Aorta (tissue), 5 donors: ENCODE results near the gene ARHGEF40. TPM values are rescaled to one million over a fixed set of nuclear protein-coding genes. Genes with fewer than 3 reads are reported as not detected.

Source experiments
- ATAC-seq: fragments of 200-7000 bp; cut with Tn5 transposase; one replicate; pipeline ENCODE4 v1.9.1; 2022; ENCODE audit warnings: moderate library complexity; ENCODE audit not compliant: low FRiP score
- DNase-seq, 2 donors: peaks; one replicate each; pipeline ENCODE4 v3.0.0-alpha.2; 2020
- H3K27ac ChIP-seq, 2 donors: one replicate each; pipeline ENCODE4 v1.5.1; 2013; ENCODE audit warnings: low read length in 2 of 2, mild to moderate bottlenecking in 2 of 2, moderate library complexity in 2 of 2, control low read depth in 1 of 2, inconsistent platforms in 1 of 2, low read depth in 1 of 2
- H3K27me3 ChIP-seq, 2 donors: one replicate each; pipeline ENCODE4 v1.6.1; 2013; ENCODE audit warnings: control low read depth in 1 of 2, low read length in 1 of 2, mild to moderate bottlenecking in 1 of 2, moderate library complexity in 1 of 2; ENCODE audit not compliant: insufficient read depth in 2 of 2, control insufficient read depth in 1 of 2
- H3K36me3 ChIP-seq, 2 donors: one replicate each; pipeline ENCODE4 v1.6.1; 2013; ENCODE audit warnings: control low read depth in 1 of 2, low read length in 1 of 2, mild to moderate bottlenecking in 1 of 2; ENCODE audit not compliant: insufficient read depth in 2 of 2, control insufficient read depth in 1 of 2
- H3K4me1 ChIP-seq, 2 donors: one replicate each; pipeline ENCODE4 v1.6.1; 2013; ENCODE audit warnings: low read length in 2 of 2, control low read depth in 1 of 2, mild to moderate bottlenecking in 1 of 2, moderate library complexity in 1 of 2; ENCODE audit not compliant: insufficient read depth in 2 of 2, control insufficient read depth in 1 of 2
- H3K4me3 ChIP-seq, 2 donors: one replicate each; pipeline ENCODE4 v1.5.1; 2013; ENCODE audit warnings: low read length in 2 of 2, control low read depth in 1 of 2, mild to moderate bottlenecking in 1 of 2
- H3K9me3 ChIP-seq: one replicate; pipeline ENCODE4 v1.6.1; 2013; ENCODE audit warnings: mild to moderate bottlenecking, low read length; ENCODE audit not compliant: control insufficient read depth
- WGBS, 2 donors: extraction: QIAGEN DNeasy Blood & Tissue Kit; methylation state at CpG; one replicate each; pipeline ENCODE4 v1.1.7; 2013; 5-methylcytosine and 5-hydroxymethylcytosine counted together
- intact Hi-C, 2 donors: fragments of 100-400 bp; cut with DNase I; formaldehyde crosslinking; loops; one replicate each; pipeline versions ENCODE4 v1.14.2 to v1.15.0; 2022
- polyA plus RNA-seq, 2 donors: library from polyadenylated mRNA; stranded (reverse); fragments of 200-250 nt; gene quantifications; one replicate each; pipeline ENCODE4 v1.2.3, GENCODE V29; 2013
- total RNA-seq, 2 donors: library from RNA; stranded (reverse); fragmentation: NEBNext Ultra II Directional; extraction: Animal tissue kit (Norgen Biotek cat#: 25700); gene quantifications; one replicate each; pipeline ENCODE4 v1.2.1, GENCODE V29; 2021
- donor health status: healthy with polysubstance abuse.
- donor health status: Bipolar disorder and iron deficiency.
- donor health status: DM: no; HTN: no; CAD: no.
- donor health status: DM: no; HTN: no; CAD: no.
- donor health status: DM: yes; HTN: yes; CAD: no.

ARHGEF40 gene
- total and polyA plus RNA-seq, 4 donors, result 5.4 to 68.3 (median 32.4) TPM

- Histone ChIP-seq H3K4me3 (no peak overlapping the region), H3K27me3 (no peaks in the 10 kb centered on the region), H3K9me3 (no peaks in the 10 kb centered on the region), H3K36me3 (peaks cover 0 to 2% of the 10 kb centered on the region in 2 donors), H3K4me1 (no peaks in the 10 kb centered on the region), H3K27ac (no peak overlapping the region)
- WGBS, 2 donors, result 74 to 81% methylated on average over 9 of the region's 9 CpGs
- intact Hi-C loops, result loop anchor here in 1 of 2 donors (10.0 kb wide), 1 partner anchor 312 kb away; the partner anchor contains the start of gene SUPT16H
- DNase-seq (no peak), ATAC-seq (no peak)
Observed at GRCh38 chr14:21072781-21073339, 2.8 kb downstream of the ARHGEF40 start.

GRCh38 chr14:21073921-21074320 is 3.8 kb downstream of the ARHGEF40 start:
- DNase-seq (no peak), ATAC-seq (no peak)
- Histone ChIP-seq H3K27me3 (no peaks in the 10 kb centered on the region), H3K27ac (no peak overlapping the region), H3K4me1 (no peaks in the 10 kb centered on the region), H3K4me3 (no peak overlapping the region), H3K9me3 (no peaks in the 10 kb centered on the region), H3K36me3 (peaks cover 0 to 2% of the 10 kb centered on the region in 2 donors)
- intact Hi-C loops, result loop anchor here in 1 of 2 donors (10.0 kb wide), 1 partner anchor 311 kb away; the partner anchor contains the start of gene SUPT16H
- 89 to 92% methylated on average over 9 of the region's 9 CpGs for WGBS, 2 donors

- WGBS, 2 donors, result 86 to 87% methylated on average over 26 of the region's 26 CpGs
- peaks cover 0 to 2% of the 10 kb centered on the region in 2 donors for H3K36me3 ChIP-seq
- H3K27me3 ChIP-seq, result no peaks in the 10 kb centered on the region
- no peak overlapping the region for H3K27ac ChIP-seq
- H3K9me3 ChIP-seq, result no peaks in the 10 kb centered on the region
- DNase-seq, result no peak
- intact Hi-C loops, result loop anchor here in 1 of 2 donors (10.0 kb wide), 1 partner anchor 310 kb away; the partner anchor contains the start of gene SUPT16H
- H3K4me3 ChIP-seq, result no peak overlapping the region
- no peak for ATAC-seq
- no peaks in the 10 kb centered on the region for H3K4me1 ChIP-seq
Observed at GRCh38 chr14:21074398-21075272, 4.5 kb downstream of the ARHGEF40 start.

- ATAC-seq (no peak), DNase-seq (no peak)
- Histone ChIP-seq H3K4me3 (no peak overlapping the region), H3K27me3 (no peaks in the 10 kb centered on the region), H3K4me1 (no peaks in the 10 kb centered on the region), H3K36me3 (peaks cover 0 to 2% of the 10 kb centered on the region in 2 donors), H3K27ac (no peak overlapping the region), H3K9me3 (no peaks in the 10 kb centered on the region)
- WGBS, 2 donors, result 82 to 84% methylated on average over 9 of the region's 9 CpGs
- intact Hi-C loops, result loop anchor here in 1 of 2 donors (10.0 kb wide), 1 partner anchor 309 kb away; the partner anchor contains the start of gene SUPT16H
Observed at GRCh38 chr14:21075719-21076437, 5.8 kb downstream of the ARHGEF40 start.

- DNase-seq (no peak), ATAC-seq (no peak)
- peaks cover 0 to 4% of the 10 kb centered on the region in 2 donors for H3K36me3 ChIP-seq
- H3K4me3 ChIP-seq, result no peak overlapping the region
- H3K27me3 ChIP-seq, result no peaks in the 10 kb centered on the region
- H3K4me1 ChIP-seq, result no peaks in the 10 kb centered on the region
- no peak overlapping the region for H3K27ac ChIP-seq
- WGBS, 2 donors, result 86 to 92% methylated on average over 2 of the region's 2 CpGs
- intact Hi-C loops, result loop anchor here in 1 of 2 donors (10.0 kb wide), 1 partner anchor 307 kb away; the partner anchor contains the start of gene SUPT16H
- H3K9me3 ChIP-seq, result no peaks in the 10 kb centered on the region
Observed at GRCh38 chr14:21077672-21078071, 7.6 kb downstream of the ARHGEF40 start.

- no peak overlapping the region for H3K27ac ChIP-seq
- H3K27me3 ChIP-seq, result no peaks in the 10 kb centered on the region
- no peaks in the 10 kb centered on the region for H3K4me1 ChIP-seq
- intact Hi-C loops, result loop anchor here in 1 of 2 donors (10.0 kb wide), 1 partner anchor 307 kb away; the partner anchor contains the start of gene SUPT16H
- DNase-seq (no peak), ATAC-seq (no peak)
- peaks cover 0 to 4% of the 10 kb centered on the region in 2 donors for H3K36me3 ChIP-seq
- no peaks in the 10 kb centered on the region for H3K9me3 ChIP-seq
- no peak overlapping the region for H3K4me3 ChIP-seq
- 82 to 88% methylated on average over 5 of the region's 5 CpGs for WGBS, 2 donors
Observed at GRCh38 chr14:21078287-21078686, 8.2 kb downstream of the ARHGEF40 start.

- H3K4me1 ChIP-seq, result no peaks in the 10 kb centered on the region
- H3K27ac ChIP-seq, result no peak overlapping the region
- peaks cover 0 to 4% of the 10 kb centered on the region in 2 donors for H3K36me3 ChIP-seq
Observed at GRCh38 chr14:21078726-21079125, 8.6 kb downstream of the ARHGEF40 start.

GRCh38 chr14:21081521-21082142 is 11.5 kb downstream of the ARHGEF40 start:
- peak in 1 of 2 donors; percentile 70 for DNase-seq
- Histone ChIP-seq H3K36me3 (peaks cover 0 to 8% of the 10 kb centered on the region in 2 donors), H3K4me1 (no peaks in the 10 kb centered on the region), H3K27ac (no peak overlapping the region), H3K9me3 (no peaks in the 10 kb centered on the region), H3K27me3 (no peaks in the 10 kb centered on the region), H3K4me3 (no peak overlapping the region)
- WGBS, 2 donors, result 83% methylated on average over 30 of the region's 30 CpGs
- intact Hi-C loops, result no loop called here
- ATAC-seq, result peak; percentile 13

More at GRCh38 chr14:21078726-21079125, 8.6 kb downstream of the ARHGEF40 start:
- Histone ChIP-seq H3K27me3 (no peaks in the 10 kb centered on the region), H3K9me3 (no peaks in the 10 kb centered on the region), H3K4me3 (no peak overlapping the region)
- DNase-seq (no peak), ATAC-seq (no peak)
- WGBS, 2 donors, result 84% methylated on average over 10 of the region's 10 CpGs
- intact Hi-C loops, result loop anchor here in 1 of 2 donors (10.0 kb wide), 1 partner anchor 306 kb away; the partner anchor contains the start of gene SUPT16H
